GM12864 (cell line): ENCODE results near the gene TSPAN3.

Experiments
- DNase-seq: peaks from one replicate; pipeline ENCODE4 v3.0.0-alpha.2; 2011; ENCODE audit warnings: low read depth
- H3K4me3 ChIP-seq: 2 replicates; pipeline ENCODE4 v1.5.1; 2011; ENCODE audit warnings: mild to moderate bottlenecking, low read depth, low read length, control low read depth
- TF ChIP-seq, protein P1 (sequence below): IDR thresholded peaks from 2 replicates; pipeline ENCODE4 v1.5.1; 2011; ENCODE audit warnings: low read depth, mild to moderate bottlenecking, moderate library complexity, low read length, control low read depth, inconsistent platforms; ENCODE audit errors: missing control alignments

TSPAN3 gene

DNA sequence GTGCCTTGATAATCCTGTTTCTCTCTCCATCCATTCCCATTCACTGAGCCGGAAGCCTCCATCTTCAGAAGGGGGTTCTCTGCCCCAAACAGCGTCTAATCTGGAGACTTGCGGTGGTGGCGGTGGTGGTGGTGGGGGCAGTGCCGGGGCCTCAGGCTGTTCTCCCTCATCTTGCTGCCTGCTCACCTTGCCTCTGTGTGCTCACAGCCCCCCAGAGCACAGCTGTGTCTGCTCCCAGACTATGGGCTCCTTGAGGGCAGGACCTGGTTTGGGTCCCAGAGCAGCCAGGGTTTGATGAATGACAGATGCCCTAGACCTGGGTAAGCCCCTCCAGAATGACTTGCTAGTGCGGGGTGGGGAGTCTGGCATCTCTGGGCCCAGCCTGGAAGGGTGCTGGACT, 76.4 kb downstream of the TSPAN3 start:
- no peak for DNase-seq
- TF ChIP-seq, protein P1, sequence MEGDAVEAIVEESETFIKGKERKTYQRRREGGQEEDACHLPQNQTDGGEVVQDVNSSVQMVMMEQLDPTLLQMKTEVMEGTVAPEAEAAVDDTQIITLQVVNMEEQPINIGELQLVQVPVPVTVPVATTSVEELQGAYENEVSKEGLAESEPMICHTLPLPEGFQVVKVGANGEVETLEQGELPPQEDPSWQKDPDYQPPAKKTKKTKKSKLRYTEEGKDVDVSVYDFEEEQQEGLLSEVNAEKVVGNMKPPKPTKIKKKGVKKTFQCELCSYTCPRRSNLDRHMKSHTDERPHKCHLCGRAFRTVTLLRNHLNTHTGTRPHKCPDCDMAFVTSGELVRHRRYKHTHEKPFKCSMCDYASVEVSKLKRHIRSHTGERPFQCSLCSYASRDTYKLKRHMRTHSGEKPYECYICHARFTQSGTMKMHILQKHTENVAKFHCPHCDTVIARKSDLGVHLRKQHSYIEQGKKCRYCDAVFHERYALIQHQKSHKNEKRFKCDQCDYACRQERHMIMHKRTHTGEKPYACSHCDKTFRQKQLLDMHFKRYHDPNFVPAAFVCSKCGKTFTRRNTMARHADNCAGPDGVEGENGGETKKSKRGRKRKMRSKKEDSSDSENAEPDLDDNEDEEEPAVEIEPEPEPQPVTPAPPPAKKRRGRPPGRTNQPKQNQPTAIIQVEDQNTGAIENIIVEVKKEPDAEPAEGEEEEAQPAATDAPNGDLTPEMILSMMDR, result no peak
- H3K4me3 ChIP-seq, result no peak overlapping the region; the same call in 1 of the 2 replicates

DNA sequence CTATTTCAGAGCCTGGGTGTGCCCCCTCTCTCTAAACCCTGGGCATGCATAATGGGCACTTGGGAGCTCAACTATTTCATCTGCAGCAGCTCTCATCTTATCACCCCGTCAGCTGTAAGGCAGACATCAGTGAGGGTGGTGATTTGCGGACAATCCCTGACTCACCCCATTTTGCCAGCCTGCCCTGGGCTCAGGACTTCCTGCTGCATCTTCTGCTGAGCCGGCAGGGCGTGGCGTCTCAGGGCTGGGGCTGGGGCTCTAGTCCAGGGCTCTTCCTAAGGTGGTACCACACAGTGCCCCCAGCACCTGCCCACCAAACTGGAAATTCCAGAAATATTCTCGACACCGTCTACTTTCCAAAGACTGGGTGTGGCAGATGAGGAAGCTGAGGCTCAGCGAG, 76.9 kb downstream of the TSPAN3 start:
- no peak overlapping the region for H3K4me3 ChIP-seq
- no peak for DNase-seq

GRCh38 chr15:76993114-76993725, 77.7 kb downstream of the TSPAN3 start:
- TF ChIP-seq, protein P1, result no peak

More for the DNA sequence above, 76.9 kb downstream of the TSPAN3 start:
- TF ChIP-seq, protein P1, result no peak

DNA sequence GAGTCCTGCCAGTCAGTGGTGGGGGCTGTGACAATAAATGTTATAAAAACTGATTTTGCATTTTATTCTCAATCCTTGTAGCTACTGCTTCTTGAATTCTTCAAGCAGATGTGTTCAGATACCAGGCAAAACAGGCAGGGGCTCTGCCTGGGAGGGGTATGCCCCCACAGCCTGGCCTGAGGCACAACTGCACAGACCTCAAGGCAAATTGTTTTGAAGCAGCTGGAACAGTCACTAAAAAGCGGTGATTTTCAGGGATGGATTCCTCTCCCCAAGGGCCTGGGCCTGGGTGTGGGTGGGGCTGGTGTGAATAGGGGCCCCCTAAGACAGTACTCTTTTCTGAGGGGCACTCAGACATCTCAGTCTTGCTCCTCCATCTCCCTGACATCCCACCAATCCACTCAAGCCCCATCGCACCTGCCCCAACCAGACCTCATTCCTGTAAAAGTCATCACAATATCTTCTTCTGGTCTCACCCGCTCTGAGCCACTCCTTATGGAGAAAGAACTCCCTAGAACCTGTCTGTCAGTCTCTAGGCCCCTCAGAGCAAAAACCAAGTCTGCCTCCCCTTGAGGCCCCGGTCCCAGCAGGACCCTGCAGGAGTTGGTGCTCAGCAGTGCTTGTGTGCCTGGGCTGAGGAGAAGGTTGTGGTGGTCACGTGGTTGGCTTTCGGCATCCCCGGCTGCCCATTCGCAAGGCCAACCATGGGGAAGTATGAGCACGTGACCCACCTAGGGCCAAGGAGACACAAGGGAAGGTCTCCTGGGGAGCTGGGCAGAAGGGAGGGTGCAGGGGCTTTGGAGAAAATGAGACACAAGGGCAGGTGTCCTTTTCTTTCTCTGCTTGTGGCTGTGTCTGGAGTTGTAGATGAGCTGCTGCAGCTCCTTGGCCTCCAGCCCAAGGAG, 78.9 kb downstream of the TSPAN3 start:
- no peak overlapping the region for H3K4me3 ChIP-seq
- TF ChIP-seq, protein P1, result no peak
- DNase-seq, result no peak

More at GRCh38 chr15:76993114-76993725, 77.7 kb downstream of the TSPAN3 start:
- DNase-seq, result no peak
- H3K4me3 ChIP-seq, result no peak overlapping the region
